ENCODE results near the gene CNTN1. TPM values are rescaled to one million over a fixed set of nuclear protein-coding genes. Genes with fewer than 3 reads are reported as not detected.

The CNTN1 gene
- total RNA-seq, 1 experiment from 2014 or later: 3.0 TPM

GRCh38 chr12:40828593-40828990, 136.4 kb downstream of the CNTN1 start:
- ChIA-PET CTCF (no interaction called here), POLR2A (no interaction called here), RAD21 (ENCODE audit: low non-redundant PET in 1 of 2, low total read pairs in 2 of 2, uncharacterized antibody in 2 of 2, unreplicated experiment in 2 of 2) (no interaction called here)
- no peaks in the 10 kb centered on the region for H3K9me3 ChIP-seq (ENCODE audit: control insufficient read depth in 1 of 2, insufficient read depth in 1 of 2, low read depth in 1 of 2, low read length in 2 of 2)
- H4K20me1 ChIP-seq (ENCODE audit: insufficient read depth): no peaks in the 10 kb centered on the region
- peaks cover 0 to 10% of the 10 kb centered on the region in 2 experiments; a peak in 2 of 4 replicates for H3K4me1 ChIP-seq (ENCODE audit: control insufficient read depth in 1 of 2, insufficient read depth in 2 of 2, low read length in 2 of 2)
- no peak overlapping the region for H3K4me3 ChIP-seq (replicated peaks in 1 of 2; ENCODE audit: low read depth in 1 of 2, low read length in 2 of 2)
- no peaks in the 10 kb centered on the region for H3K27me3 ChIP-seq (ENCODE audit: insufficient read depth, low read length)
- no peaks in the 10 kb centered on the region for H3K79me2 ChIP-seq (ENCODE audit: insufficient read depth, low read length)
- H3K4me2 ChIP-seq (ENCODE audit: low read length): no peak overlapping the region
- H3K36me3 ChIP-seq (ENCODE audit: control insufficient read depth in 1 of 2, insufficient read depth in 2 of 2, low read length in 2 of 2): no peaks in the 10 kb centered on the region
- no peak overlapping the region for H3K9ac ChIP-seq (ENCODE audit: low read length)
- no peak for ATAC-seq
- TF ChIP-seq CEBPB (IDR thresholded peaks at IDR 0.05; ENCODE audit: low read depth) (no peak), ATF3 (IDR thresholded peaks at IDR 0.05) (no peak), SP1 (IDR thresholded peaks at IDR 0.05; ENCODE audit: low read depth) (no peak)
- no peak for DNase-seq (ENCODE audit: low read depth, low spot score)
- intact Hi-C loops (cut with micrococcal nuclease): no loop called here
- no TSS peak for BruUV-seq (replicated peaks)
- H2AFZ ChIP-seq (ENCODE audit: low read depth, low read length, poor library complexity, severe bottlenecking): peak overlapping the region; percentile 84
- H3K9me2 ChIP-seq (ENCODE audit: insufficient read depth): no peaks in the 10 kb centered on the region
- H3K27ac ChIP-seq (ENCODE audit: low read depth, low read length): no peak overlapping the region

- ATAC-seq: peak; percentile 70
- H3K9ac ChIP-seq (ENCODE audit: low read length): no peak overlapping the region
- ChIA-PET RAD21 (ENCODE audit: low non-redundant PET in 1 of 2, low total read pairs in 2 of 2, uncharacterized antibody in 2 of 2, unreplicated experiment in 2 of 2) (no interaction called here), CTCF (no interaction called here), POLR2A (no interaction called here)
- H3K27me3 ChIP-seq (ENCODE audit: insufficient read depth, low read length): no peaks in the 10 kb centered on the region
- H2AFZ ChIP-seq (ENCODE audit: low read depth, low read length, poor library complexity, severe bottlenecking): peak overlapping the region; percentile 99
- no peak overlapping the region for H3K27ac ChIP-seq (ENCODE audit: low read depth, low read length)
- H3K9me2 ChIP-seq (ENCODE audit: insufficient read depth): no peaks in the 10 kb centered on the region
- peak overlapping the region; percentile 49 for H3K4me2 ChIP-seq (ENCODE audit: low read length)
- H3K9me3 ChIP-seq (ENCODE audit: control insufficient read depth in 1 of 2, insufficient read depth in 1 of 2, low read depth in 1 of 2, low read length in 2 of 2): no peaks in the 10 kb centered on the region
- H3K4me3 ChIP-seq (replicated peaks in 1 of 2; ENCODE audit: low read depth in 1 of 2, low read length in 2 of 2): no peak overlapping the region
- DNase-seq (ENCODE audit: low read depth, low spot score): peak; percentile 13
- no TSS peak for BruUV-seq (replicated peaks)
- H4K20me1 ChIP-seq (ENCODE audit: insufficient read depth): no peaks in the 10 kb centered on the region
- H3K36me3 ChIP-seq (ENCODE audit: control insufficient read depth in 1 of 2, insufficient read depth in 2 of 2, low read length in 2 of 2): no peaks in the 10 kb centered on the region
- H3K79me2 ChIP-seq (ENCODE audit: insufficient read depth, low read length): no peaks in the 10 kb centered on the region
- no peak for TF ChIP-seq YY1 (IDR thresholded peaks at IDR 0.05; ENCODE audit: extremely low read depth, insufficient replicate concordance, low read depth, low read length)
- TF ChIP-seq JUND (IDR thresholded peaks at IDR 0.05): no peak
- TF ChIP-seq EZH2 (IDR thresholded peaks at IDR 0.05): no peak
- no peak for TF ChIP-seq CBX3 (IDR thresholded peaks at IDR 0.05; ENCODE audit: low read depth)
- TF ChIP-seq, protein P1, sequence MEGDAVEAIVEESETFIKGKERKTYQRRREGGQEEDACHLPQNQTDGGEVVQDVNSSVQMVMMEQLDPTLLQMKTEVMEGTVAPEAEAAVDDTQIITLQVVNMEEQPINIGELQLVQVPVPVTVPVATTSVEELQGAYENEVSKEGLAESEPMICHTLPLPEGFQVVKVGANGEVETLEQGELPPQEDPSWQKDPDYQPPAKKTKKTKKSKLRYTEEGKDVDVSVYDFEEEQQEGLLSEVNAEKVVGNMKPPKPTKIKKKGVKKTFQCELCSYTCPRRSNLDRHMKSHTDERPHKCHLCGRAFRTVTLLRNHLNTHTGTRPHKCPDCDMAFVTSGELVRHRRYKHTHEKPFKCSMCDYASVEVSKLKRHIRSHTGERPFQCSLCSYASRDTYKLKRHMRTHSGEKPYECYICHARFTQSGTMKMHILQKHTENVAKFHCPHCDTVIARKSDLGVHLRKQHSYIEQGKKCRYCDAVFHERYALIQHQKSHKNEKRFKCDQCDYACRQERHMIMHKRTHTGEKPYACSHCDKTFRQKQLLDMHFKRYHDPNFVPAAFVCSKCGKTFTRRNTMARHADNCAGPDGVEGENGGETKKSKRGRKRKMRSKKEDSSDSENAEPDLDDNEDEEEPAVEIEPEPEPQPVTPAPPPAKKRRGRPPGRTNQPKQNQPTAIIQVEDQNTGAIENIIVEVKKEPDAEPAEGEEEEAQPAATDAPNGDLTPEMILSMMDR (IDR thresholded peaks at IDR 0.05 in 2 of 3, conservative IDR thresholded peaks at IDR 0.05 in 1 of 3; ENCODE audit: borderline replicate concordance in 1 of 3, insufficient read depth in 1 of 3, low read depth in 2 of 3, low read length in 2 of 3): no peak
- TF ChIP-seq, protein P2, sequence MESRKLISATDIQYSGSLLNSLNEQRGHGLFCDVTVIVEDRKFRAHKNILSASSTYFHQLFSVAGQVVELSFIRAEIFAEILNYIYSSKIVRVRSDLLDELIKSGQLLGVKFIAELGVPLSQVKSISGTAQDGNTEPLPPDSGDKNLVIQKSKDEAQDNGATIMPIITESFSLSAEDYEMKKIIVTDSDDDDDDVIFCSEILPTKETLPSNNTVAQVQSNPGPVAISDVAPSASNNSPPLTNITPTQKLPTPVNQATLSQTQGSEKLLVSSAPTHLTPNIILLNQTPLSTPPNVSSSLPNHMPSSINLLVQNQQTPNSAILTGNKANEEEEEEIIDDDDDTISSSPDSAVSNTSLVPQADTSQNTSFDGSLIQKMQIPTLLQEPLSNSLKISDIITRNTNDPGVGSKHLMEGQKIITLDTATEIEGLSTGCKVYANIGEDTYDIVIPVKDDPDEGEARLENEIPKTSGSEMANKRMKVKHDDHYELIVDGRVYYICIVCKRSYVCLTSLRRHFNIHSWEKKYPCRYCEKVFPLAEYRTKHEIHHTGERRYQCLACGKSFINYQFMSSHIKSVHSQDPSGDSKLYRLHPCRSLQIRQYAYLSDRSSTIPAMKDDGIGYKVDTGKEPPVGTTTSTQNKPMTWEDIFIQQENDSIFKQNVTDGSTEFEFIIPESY (IDR thresholded peaks at IDR 0.05; ENCODE audit: extremely low read depth, insufficient replicate concordance, low read length): no peak
- no peak for TF ChIP-seq SRF (IDR thresholded peaks at IDR 0.05; ENCODE audit: low read depth)
- no peak for TF ChIP-seq CEBPB (IDR thresholded peaks at IDR 0.05; ENCODE audit: low read depth)
- no peak for TF ChIP-seq TCF7L2 (IDR thresholded peaks at IDR 0.05; ENCODE audit: borderline replicate concordance, extremely low read depth, insufficient read depth, insufficient read length)
- TF ChIP-seq FOSL1 (IDR thresholded peaks at IDR 0.05; ENCODE audit: low read depth): 0 out of 2 replicates have a peak, but pooled peaks have one; percentile 17
- TF ChIP-seq SP1 (IDR thresholded peaks at IDR 0.05; ENCODE audit: low read depth): 0 out of 2 replicates have a peak, but pooled peaks have one; percentile 14
- peaks cover 0 to 10% of the 10 kb centered on the region in 2 experiments; a peak in 2 of 4 replicates for H3K4me1 ChIP-seq (ENCODE audit: control insufficient read depth in 1 of 2, insufficient read depth in 2 of 2, low read length in 2 of 2)
- intact Hi-C loops (cut with micrococcal nuclease): no loop called here
These were observed 137.5 kb downstream of the CNTN1 start for GRCh38 chr12:40829738-40830144.

Data from HCT116 (cell line).